Activated T-cell treated with anti-CD3 and anti-CD28 coated beads for 1 hour (primary cell): ENCODE data around the gene BCAP29.
"Not testable (repeated sequence)": the region's sequence is repeated elsewhere in the genome, so short reads cannot be mapped to it uniquely, and the experiment has no call there.

Experiments used
- DNase-seq: peaks from one replicate; pipeline ENCODE4 v3.0.0-alpha.2; 2020; ENCODE audit warnings: low read depth

The BCAP29 gene

DNA sequence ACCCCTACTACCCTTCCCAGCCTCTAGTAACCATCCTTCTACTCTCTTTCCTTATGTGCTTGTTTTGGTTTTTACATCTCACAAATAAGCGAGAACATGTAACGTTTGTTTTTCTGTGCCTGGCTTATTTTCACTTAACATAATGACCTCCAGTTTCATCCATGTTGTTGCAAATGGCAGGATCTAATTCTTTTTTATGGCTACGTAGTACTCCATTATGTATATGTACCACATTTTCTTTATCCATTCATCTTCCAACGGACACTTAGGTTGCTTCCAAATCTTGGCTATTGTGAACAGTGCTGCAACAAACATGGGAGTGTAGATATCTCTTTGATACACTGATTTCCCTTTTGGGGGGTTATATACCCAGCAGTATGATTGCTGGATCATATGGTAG is 47.0 kb downstream of the BCAP29 start:
- no peak for DNase-seq

DNA sequence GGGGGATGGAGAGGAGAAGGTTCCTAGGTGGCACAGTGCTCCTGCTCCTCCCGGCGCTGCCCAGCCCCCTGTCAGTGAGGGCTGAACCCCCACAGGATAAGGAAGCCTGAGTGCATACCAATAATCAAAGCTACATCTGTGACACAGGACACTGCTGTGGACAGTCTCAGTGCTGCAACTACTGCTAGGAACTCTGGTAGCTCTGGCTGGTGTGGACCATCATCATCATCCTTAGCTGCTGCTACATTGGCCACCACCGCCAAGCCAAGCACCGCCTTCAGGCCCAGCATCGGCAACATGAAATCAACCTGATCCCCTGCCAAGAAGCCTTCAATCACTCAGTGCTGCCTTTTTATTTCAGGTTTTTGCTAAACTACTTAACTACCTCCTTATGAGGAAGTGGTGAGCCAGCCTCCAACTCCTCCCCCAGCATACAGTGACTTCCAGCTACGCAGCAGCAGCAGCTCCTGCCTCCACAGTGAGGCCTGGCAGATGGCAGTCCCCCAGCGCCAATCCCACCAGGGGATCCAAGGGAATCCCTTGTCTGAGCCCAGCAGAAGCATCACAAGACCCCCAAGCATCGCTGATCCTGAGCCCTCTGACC is 48.5 kb downstream of the BCAP29 start:
- DNase-seq = no peak

DNA sequence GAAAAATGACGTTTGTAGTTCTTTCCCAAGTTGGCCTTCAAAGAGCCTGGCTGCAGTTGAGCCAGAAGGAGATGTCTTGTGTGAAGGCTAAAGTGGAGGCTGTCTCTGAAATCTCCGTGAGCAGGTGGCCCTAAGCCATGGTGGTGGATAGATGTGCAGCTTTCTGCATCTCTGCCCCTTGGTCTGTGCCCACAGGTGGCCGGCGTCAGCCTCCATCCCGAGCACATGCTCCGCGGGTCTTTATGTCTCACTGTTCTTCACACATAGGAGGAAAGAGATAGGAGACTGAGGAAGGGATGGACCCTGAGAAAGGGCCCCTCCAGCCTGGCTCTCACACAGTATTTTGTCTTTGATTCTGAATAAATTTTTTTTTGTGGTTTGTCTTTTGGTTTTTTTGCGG is 50.3 kb downstream of the BCAP29 start:
- DNase-seq = no peak

- DNase-seq = no peak
Observed at GRCh38 chr7:107631588-107632491, 51.8 kb downstream of the BCAP29 start.

- no peak for DNase-seq
Observed at GRCh38 chr7:107632492-107632865, 52.4 kb downstream of the BCAP29 start.

GRCh38 chr7:107638594-107638993 is 58.5 kb downstream of the BCAP29 start:
- DNase-seq = no peak

GRCh38 chr7:107639070-107639469 is 59.0 kb downstream of the BCAP29 start:
- DNase-seq = not testable (repeated sequence)

DNA sequence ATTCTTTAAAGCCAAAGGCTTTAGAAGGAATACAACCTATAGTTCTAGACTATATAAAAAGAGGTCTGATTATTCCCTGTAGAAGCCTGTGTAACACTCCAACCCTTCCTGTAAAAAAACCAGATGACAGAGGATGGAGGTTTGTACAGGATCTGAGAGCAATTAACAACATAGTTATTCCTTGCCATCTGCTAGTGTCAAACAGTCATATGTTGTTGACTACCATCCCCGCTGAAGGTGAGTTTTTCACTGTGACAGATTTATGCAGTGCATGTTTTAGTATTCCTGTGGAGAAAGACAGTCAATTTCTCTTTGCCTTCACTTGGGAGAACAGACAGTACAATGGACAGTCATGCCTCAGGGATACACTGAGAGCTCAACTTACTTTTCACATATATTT is 61.6 kb downstream of the BCAP29 start:
- DNase-seq = no peak

DNA sequence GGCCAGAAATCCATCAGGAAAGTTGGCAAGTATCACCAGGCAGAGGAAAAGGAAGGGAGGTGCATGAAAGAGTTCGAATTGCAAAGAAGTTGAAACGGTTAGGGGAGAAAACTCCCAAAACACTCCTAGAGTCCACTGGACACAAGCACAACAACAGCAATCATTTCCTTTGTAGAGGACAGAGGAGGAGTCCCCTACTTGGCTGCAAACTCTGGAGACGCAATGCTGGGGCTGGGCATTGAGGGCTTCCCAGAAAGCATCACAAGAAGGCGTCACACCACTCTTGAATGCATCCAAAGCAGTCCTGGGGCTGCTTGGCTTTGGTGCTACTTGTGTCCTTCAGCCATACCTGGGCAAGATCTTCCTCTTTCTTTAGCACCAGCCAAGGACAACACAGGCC is 62.5 kb downstream of the BCAP29 start:
- no peak for DNase-seq

- DNase-seq = no peak
Observed at GRCh38 chr7:107643407-107643806, 63.4 kb downstream of the BCAP29 start.

DNA sequence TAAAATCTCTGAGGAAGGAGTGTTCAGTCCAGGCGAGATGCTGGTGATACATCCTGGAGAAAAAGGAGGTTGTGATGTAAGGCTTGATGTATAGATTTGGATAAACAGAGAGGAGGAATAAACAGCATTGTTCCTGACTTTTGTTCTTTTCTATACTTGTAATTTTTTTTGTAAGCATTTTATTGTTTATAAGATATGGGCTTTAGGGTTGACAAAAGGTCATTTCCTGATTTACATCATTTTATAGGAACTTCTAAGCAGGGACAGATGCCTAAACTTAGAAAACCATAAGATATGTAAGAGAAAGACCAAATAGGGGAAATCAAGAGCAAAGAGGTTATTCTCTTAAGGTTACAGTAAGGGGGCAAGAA is 63.9 kb downstream of the BCAP29 start:
- no peak for DNase-seq

- no peak for DNase-seq
Observed at GRCh38 chr7:107644309-107644974, 64.4 kb downstream of the BCAP29 start.

DNA sequence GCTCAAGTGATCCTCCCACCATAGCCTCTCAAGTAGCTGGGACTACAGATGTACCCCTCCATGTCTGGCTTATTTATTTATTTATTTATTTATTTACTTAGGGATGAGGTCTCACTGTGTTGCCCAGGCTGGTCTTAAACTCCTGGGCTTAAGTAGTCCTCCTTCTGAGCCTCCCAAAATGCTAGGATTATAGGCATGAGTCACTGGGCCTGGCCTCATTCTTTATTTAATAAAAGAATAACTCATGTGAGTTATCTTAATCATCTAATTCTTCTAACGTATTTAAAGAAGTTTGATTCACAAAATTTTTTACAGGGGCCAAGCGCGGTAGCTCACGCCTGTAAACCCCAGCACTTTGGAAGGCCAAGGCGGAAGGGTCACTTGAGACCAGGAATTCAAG is 72.6 kb downstream of the BCAP29 start:
- no peak for DNase-seq

DNA sequence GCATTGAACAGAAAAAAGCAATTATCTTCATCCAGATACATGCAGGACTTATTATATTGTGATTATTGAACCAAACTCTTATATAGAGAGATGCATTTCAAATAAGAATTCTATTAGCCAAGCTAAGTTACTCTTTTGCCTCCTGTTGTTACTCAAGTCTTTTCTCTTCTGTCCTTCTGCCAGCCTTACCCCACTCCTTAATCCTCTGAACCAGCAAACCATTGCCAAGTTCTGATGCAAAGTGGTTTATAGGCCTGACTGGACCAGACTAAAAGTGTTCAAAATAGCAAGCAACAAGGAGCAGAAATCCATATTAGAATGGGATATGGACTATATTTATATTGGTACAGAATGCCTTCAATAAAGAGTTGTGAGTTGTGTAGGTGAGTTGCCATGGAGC is 78.4 kb downstream of the BCAP29 start:
- DNase-seq = no peak

GRCh38 chr7:107659666-107660065 is 79.6 kb downstream of the BCAP29 start:
- no peak for DNase-seq

- no peak for DNase-seq
Observed at GRCh38 chr7:107660381-107661080, 80.5 kb downstream of the BCAP29 start, which contains the start of gene SLC26A4. TSS of gene SLC26A4 (plus strand) at chr7:107660828. CDS start at chr7:107661642, 814 bp downstream.

GRCh38 chr7:107661081-107661864 is 81.2 kb downstream of the BCAP29 start:
- DNase-seq = peak; percentile 2

DNA sequence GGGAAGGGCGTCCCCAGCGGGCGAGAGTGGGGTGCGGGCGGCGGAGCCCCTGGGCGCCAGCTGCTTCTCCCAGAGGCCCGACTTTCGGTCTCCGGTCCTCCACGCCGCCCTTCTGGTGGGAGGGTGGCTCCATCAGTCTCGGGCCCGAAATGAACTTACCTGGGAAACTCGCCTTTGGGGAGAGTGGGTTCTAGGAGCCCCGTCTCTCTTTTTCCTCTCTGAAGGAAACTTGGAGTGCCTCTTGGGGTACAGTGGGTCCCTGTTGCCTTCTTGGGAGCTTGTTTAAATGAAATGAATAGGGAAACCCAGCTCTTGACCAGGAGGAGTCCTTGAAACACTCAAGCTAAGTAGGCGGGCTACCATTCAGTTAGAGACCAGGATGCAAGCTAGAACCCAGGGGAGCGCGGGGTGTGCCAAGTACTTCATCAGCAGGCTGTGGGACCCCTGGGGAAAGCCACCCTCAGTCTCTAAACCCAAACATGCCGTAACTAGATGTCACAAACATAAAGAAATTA is 81.9 kb downstream of the BCAP29 start:
- DNase-seq = no peak

GRCh38 chr7:107663196-107663595 is 83.2 kb downstream of the BCAP29 start:
- no peak for DNase-seq

DNA sequence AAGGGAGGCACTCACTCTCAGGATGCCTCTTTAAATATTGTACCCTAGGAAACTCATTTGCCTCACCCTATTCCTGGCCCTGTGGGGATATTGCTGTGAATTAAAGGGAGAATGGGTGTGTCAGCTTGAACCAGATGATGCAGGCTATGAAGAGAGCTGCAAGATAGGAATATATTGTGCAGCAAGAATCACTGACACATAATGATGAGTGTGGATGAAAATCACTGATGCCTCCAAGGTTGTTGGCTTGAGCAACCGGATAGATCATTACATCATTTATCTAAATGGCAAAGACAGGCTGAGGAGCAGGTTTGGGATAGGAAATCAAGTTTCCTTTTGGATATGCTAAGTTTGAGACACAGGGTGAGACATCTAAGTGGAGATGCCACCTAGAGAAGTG is 86.7 kb downstream of the BCAP29 start:
- DNase-seq = no peak

- no peak for DNase-seq
Observed at GRCh38 chr7:107667341-107667740, 87.3 kb downstream of the BCAP29 start.
